HAP-1 (cell line): ENCODE measurements around the gene TACC3.

Experiments used
- DNase-seq, 2 experiments: peaks; one replicate each; pipeline ENCODE4 v3.0.0-alpha.2; 2016 to 2020; ENCODE audit warnings: low spot score in 2 of 2
- H3K27me3 ChIP-seq: fragments of 250-450 bp; sonication (Bioruptor Pico); 2 replicates; pipeline ENCODE4 v1.5.1; 2020; ENCODE audit warnings: low read depth, mild to moderate bottlenecking, moderate library complexity
- H3K36me3 ChIP-seq: fragments of 250-450 bp; sonication (Bioruptor Pico); replicated peaks from 2 replicates; pipeline ENCODE4 v1.5.1; 2020; ENCODE audit warnings: mild to moderate bottlenecking
- H3K4me1 ChIP-seq: fragments of 250-450 bp; sonication (Bioruptor Pico); 2 replicates; pipeline ENCODE4 v1.5.1; 2020; ENCODE audit warnings: mild to moderate bottlenecking
- H3K4me3 ChIP-seq: fragments of 250-450 bp; sonication (Bioruptor Pico); 2 replicates; pipeline ENCODE4 v1.5.1; 2020; ENCODE audit warnings: mild to moderate bottlenecking, moderate library complexity
- H3K9me3 ChIP-seq: fragments of 250-450 bp; sonication (Bioruptor Pico); 2 replicates; pipeline ENCODE4 v1.5.1; 2020; ENCODE audit warnings: mild to moderate bottlenecking, moderate library complexity
- in situ Hi-C: fragments of 300-500 bp; cut with MboI; formaldehyde crosslinking; loops from 3 replicates; pipeline ENCODE4 v1.14.3; 2020; ENCODE audit warnings: low sequenced_read_pairs, inconsistent platforms, mixed read lengths

TACC3 gene

DNA sequence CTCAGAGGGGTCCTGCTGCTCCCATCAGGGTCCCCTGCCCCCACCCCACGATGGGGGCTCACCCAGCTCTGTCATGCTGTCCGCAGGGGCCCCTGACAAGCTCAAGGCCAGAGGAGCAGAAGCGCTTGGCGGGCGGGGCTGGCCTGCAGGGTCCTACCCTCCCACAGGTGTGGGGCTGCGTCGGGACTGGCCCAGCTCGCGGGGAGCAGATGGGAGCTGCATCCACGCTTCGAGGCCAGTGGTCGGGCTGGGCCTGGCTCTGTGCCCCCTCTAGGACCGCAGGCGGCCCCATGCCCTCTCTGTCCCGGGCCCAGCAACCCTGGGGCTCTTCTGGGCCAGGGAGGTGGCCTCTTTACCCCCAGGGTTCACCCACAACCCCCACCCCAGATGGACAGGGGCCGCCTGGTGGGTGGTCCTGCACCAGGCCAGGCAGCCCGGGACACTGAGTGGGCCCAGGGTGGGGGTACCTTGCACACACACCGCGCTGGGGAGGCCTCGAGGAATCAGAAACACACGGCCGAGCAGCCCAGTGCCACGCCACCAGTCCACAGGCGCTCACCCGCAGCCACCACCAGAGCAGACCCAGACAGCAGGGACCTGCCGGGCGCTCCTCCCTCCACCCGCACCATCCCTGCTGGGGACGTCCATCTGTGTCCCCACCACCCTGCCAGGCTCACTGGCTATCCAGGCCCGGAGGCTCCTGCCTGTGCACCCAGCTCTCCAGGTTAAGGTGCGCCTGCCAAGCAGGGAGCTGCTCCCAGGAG is 30.0 kb downstream of the TACC3 start:
- Histone ChIP-seq H3K4me3 (no peak overlapping the region), H3K36me3 (no peaks in the 10 kb centered on the region), H3K9me3 (no peaks in the 10 kb centered on the region), H3K27me3 (no peaks in the 10 kb centered on the region), H3K4me1 (no peaks in the 10 kb centered on the region)
- no peak for DNase-seq
- in situ Hi-C loops, result no loop called here

GRCh38 chr4:1751919-1752283 is 30.6 kb downstream of the TACC3 start:
- in situ Hi-C loops, result no loop called here
- no peaks in the 10 kb centered on the region for H3K36me3 ChIP-seq
- H3K4me1 ChIP-seq, result no peaks in the 10 kb centered on the region
- H3K27me3 ChIP-seq, result no peaks in the 10 kb centered on the region
- no peaks in the 10 kb centered on the region for H3K9me3 ChIP-seq
- H3K4me3 ChIP-seq, result no peak overlapping the region
- no peak for DNase-seq

DNA sequence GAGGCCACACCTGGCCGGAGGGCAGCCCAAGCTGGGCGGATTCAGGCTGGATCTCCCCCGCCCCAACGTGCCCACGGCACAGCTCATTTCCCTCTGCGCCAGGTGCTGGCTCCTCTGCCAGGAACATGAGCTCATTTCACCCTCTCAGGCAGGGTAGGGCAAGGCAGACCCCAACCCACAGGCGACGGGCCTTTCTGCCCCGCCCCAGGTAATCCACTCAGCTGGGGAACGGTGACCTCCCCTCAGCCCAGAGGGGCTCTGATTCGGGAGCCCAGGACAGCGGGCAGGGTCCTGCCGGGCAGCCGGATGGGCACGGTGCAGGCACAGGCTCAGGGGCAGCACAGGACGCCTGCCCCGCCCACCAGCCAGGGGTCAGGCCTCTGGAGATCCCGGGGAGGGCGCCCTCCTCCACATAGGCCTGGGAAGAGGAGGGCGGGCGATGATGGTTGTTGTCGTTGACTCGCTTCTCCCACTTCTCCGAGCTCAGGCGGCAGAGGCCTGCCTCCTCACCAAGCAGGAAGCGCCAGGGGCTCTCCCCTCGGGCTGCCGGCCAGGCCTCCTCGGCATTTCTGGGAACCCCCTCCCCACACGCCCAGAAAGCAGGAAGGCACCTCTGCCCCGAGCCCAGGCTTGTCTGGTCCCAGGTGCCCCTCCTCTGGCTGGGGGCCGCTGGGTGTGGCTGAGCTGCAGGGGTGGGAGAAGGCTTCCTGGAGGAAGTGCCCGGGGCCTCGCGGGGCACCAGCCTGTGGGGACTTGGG is 31.1 kb downstream of the TACC3 start:
- H3K4me1 ChIP-seq, result no peaks in the 10 kb centered on the region
- DNase-seq, result no peak
- in situ Hi-C loops, result no loop called here
- H3K4me3 ChIP-seq, result no peak overlapping the region
- H3K36me3 ChIP-seq, result no peaks in the 10 kb centered on the region
- H3K27me3 ChIP-seq, result no peaks in the 10 kb centered on the region
- H3K9me3 ChIP-seq, result no peaks in the 10 kb centered on the region

DNA sequence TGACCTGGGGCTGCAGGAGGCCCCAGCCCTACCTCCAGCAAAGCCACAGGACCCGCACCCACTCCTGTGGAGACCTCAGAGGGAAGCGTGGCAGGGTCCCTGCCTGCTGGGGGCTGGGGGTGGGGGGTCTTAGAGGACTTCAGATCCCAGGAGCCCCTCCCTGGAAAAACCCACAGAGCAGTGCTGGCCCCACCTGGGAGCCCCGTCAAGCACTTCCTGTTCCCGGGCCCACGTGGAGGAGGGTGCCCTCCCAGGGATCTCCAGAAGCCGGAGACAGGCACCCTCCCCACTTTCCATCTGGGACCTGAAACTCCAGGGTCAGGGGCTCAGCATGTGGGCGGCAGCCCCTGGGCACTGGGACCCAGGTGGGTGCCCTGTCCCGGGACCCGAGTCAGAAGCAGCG is 32.0 kb downstream of the TACC3 start:
- no peak for DNase-seq
- no peak overlapping the region for H3K4me3 ChIP-seq
- no peaks in the 10 kb centered on the region for H3K9me3 ChIP-seq
- H3K27me3 ChIP-seq, result no peaks in the 10 kb centered on the region
- in situ Hi-C loops, result no loop called here
- H3K4me1 ChIP-seq, result no peaks in the 10 kb centered on the region
- no peaks in the 10 kb centered on the region for H3K36me3 ChIP-seq

DNA sequence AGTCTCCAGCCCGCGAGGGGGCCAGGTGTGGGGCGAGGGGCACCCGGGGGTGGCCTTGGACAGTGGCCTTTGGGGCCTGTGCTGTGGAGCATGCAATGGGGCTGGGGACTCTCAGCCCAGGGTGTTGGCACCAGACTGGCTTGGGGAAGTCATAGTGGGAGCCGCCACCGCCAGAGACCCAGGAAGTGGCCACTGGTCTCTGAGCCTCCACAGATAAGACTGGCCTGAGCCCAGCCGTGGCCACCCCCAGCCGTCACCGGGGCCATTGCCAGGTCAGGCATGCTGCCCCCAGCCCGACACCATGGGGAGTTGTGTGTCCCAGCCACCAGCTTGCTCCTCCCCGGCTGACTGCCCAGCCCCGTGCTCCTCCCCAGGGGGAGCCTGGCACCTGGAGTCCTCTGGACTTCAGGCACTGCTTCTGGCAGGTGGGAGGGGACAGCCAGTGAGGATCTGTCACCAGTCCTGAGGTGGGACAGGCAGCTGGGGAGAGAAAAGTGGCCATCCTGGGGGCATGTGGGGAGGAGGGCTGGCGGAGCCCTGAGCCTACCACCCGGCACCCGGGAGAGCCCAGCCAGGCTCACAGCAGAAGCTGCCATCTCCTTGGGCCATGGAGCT is 32.5 kb downstream of the TACC3 start:
- no peaks in the 10 kb centered on the region for H3K4me1 ChIP-seq
- no peak overlapping the region for H3K4me3 ChIP-seq
- no peaks in the 10 kb centered on the region for H3K27me3 ChIP-seq
- DNase-seq, result no peak
- no peaks in the 10 kb centered on the region for H3K9me3 ChIP-seq
- in situ Hi-C loops, result no loop called here
- H3K36me3 ChIP-seq, result no peaks in the 10 kb centered on the region

DNA sequence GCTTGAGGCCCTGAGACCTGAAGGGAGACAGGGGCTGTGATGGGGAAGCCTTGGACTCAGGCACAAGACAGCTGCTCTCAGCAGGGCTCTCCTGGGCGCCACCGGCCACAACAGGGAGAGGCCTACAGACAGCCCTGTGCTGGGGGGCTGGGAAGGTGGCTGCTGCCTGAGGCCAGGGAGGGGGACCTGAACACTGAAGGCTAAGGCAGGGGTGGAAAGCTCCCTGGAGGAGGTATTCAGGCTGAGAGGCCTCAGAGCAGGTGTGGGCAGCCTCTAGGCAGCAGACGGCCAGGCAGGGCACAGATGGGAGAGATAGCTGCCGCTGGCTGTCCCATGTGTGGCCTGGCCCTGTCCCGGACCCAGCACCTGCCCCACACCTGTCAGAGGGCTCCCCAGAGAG is 33.0 kb downstream of the TACC3 start:
- Histone ChIP-seq H3K9me3 (no peaks in the 10 kb centered on the region), H3K4me1 (no peaks in the 10 kb centered on the region), H3K36me3 (no peaks in the 10 kb centered on the region), H3K4me3 (no peak overlapping the region), H3K27me3 (no peaks in the 10 kb centered on the region)
- in situ Hi-C loops, result no loop called here
- no peak for DNase-seq

GRCh38 chr4:1755297-1755696 is 34.0 kb downstream of the TACC3 start:
- no peak for DNase-seq
- Histone ChIP-seq H3K4me3 (no peak overlapping the region), H3K36me3 (no peaks in the 10 kb centered on the region), H3K9me3 (no peaks in the 10 kb centered on the region), H3K4me1 (no peaks in the 10 kb centered on the region), H3K27me3 (no peaks in the 10 kb centered on the region)
- in situ Hi-C loops, result no loop called here

- DNase-seq, result no peak
- Histone ChIP-seq H3K36me3 (no peaks in the 10 kb centered on the region), H3K9me3 (no peaks in the 10 kb centered on the region), H3K4me1 (no peaks in the 10 kb centered on the region), H3K27me3 (no peaks in the 10 kb centered on the region), H3K4me3 (no peak overlapping the region)
- in situ Hi-C loops, result no loop called here
These were observed 34.8 kb downstream of the TACC3 start for GRCh38 chr4:1756079-1756478.

DNA sequence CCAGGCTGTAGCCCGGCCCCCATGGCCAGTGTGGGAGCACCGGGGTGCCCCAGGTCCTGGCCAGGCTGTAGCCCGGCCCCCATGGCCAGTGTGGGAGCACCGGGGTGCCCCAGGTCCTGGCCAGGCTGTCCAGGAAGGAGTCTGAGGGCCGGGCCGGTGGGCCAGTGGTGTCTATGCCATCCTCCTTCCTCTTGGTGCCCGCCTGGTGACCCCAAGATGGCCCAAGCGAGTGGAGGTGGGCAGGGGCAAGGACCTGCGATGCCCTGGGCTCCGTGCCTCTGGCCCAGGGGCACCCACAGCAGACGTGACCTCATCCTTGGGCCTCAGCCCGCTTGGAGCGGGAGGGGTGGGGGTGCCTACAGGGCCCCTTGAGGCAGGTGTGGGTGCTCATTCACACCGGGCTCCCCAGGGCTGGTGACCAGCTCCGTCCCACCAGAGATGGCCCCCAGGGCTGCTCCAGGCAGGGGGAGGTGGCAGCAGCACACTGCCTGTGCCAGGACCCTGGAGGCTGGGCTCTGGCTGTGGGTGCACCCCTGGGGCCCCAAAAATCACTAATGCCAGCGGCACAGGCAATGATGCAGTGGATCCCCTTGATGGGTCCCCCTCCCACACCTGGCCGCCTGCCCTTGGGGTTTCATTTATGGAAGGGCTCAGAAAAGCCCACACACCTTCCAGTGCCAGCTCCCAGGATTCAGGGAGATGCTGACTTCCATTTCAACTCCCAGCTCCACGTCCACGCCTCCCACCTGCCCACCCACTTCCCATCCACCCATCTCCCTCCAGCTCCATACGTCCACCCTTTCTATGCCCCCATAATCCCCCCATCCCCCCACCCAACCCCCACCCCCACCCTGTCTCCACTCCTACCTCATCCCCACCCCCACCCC is 35.8 kb downstream of the TACC3 start:
- H3K36me3 ChIP-seq, result no peaks in the 10 kb centered on the region
- H3K4me1 ChIP-seq, result no peaks in the 10 kb centered on the region
- DNase-seq, result no peak
- H3K9me3 ChIP-seq, result no peaks in the 10 kb centered on the region
- no peaks in the 10 kb centered on the region for H3K27me3 ChIP-seq
- in situ Hi-C loops, result no loop called here
- H3K4me3 ChIP-seq, result no peak overlapping the region

DNA sequence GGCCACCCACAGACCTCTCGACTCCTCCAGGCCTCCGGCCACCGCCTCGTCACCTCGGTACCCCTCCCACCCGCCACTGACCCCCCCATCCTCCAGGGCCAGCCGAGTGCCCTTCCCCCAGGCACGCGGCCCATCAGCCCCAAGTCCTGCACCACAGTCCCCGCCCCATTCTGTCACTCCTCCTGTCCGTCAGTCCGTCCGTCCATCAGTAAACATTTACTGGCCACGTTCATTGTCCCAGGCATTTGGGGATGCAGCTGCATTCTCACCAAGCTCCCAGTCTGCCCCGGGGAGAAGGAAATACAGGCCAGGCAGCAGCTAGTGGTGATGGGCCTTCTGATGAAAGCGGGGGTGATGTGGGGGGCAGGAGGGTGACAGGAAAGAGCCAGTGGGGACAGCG is 36.5 kb downstream of the TACC3 start:
- DNase-seq, result no peak
- in situ Hi-C loops, result no loop called here
- Histone ChIP-seq H3K27me3 (no peaks in the 10 kb centered on the region), H3K4me1 (no peaks in the 10 kb centered on the region), H3K4me3 (no peak overlapping the region), H3K36me3 (no peaks in the 10 kb centered on the region), H3K9me3 (no peaks in the 10 kb centered on the region)

DNA sequence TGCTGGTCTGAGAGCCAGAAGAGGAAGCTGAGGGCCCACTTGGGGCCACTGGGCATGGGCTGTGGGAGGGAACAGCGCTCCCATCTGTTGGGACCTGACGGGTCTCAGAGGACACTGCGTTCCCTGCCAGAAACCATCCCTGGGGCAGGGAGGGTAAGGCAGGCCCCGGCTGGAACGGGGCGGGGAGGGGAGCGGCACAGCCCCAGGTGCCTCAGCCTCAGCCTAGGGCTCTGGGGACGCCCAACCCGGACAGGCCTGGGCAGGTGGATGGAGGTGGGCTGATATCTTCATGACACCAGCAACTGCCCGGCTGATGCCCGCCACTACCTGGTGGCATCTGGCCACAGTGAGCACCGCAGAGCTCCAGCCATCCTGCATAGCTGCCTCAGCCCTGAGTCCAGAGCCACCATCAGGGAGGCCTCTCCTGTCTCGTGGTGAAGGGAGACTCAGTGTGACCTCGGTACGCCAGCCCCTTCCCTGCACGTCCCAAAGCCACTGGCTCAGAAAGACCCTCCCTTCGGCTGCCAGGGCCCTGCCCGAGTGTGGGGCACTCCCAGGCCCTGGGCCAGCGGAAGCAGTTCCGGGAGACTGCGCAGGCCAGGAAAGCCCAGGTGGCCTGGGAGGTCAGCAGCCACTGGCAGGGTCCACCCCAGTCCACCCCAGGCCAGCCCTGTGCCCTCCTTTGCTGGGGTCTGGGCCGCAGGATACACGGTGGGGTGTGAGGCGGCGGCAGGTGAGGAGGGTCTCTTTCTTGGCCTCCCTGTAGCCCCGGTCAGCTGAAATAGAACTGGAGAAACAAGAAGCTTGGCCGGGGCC is 37.2 kb downstream of the TACC3 start:
- no peak for DNase-seq
- Histone ChIP-seq H3K27me3 (no peaks in the 10 kb centered on the region), H3K4me3 (no peak overlapping the region), H3K9me3 (no peaks in the 10 kb centered on the region), H3K36me3 (no peaks in the 10 kb centered on the region), H3K4me1 (peaks cover 3% of the 10 kb centered on the region)
- in situ Hi-C loops, result no loop called here

GRCh38 chr4:1759170-1759817 is 38.0 kb downstream of the TACC3 start:
- Histone ChIP-seq H3K36me3 (no peaks in the 10 kb centered on the region), H3K4me3 (no peak overlapping the region), H3K4me1 (peaks cover 8% of the 10 kb centered on the region), H3K27me3 (no peaks in the 10 kb centered on the region), H3K9me3 (no peaks in the 10 kb centered on the region)
- DNase-seq, result no peak
- in situ Hi-C loops, result no loop called here

GRCh38 chr4:1759818-1760223 is 38.5 kb downstream of the TACC3 start:
- Histone ChIP-seq H3K4me3 (no peak overlapping the region), H3K36me3 (no peaks in the 10 kb centered on the region), H3K27me3 (no peaks in the 10 kb centered on the region), H3K9me3 (no peaks in the 10 kb centered on the region), H3K4me1 (peaks cover 8% of the 10 kb centered on the region)
- no peak for DNase-seq
- in situ Hi-C loops, result no loop called here
